Measurements from ENCODE around the gene ITGA11. TPM values are rescaled to one million over a fixed set of nuclear protein-coding genes. Genes with fewer than 3 reads are reported as not detected.

Gene ITGA11
- total and polyA plus RNA-seq, 10 donors: 0.27 to 17.2 (median 5.8) TPM

DNA sequence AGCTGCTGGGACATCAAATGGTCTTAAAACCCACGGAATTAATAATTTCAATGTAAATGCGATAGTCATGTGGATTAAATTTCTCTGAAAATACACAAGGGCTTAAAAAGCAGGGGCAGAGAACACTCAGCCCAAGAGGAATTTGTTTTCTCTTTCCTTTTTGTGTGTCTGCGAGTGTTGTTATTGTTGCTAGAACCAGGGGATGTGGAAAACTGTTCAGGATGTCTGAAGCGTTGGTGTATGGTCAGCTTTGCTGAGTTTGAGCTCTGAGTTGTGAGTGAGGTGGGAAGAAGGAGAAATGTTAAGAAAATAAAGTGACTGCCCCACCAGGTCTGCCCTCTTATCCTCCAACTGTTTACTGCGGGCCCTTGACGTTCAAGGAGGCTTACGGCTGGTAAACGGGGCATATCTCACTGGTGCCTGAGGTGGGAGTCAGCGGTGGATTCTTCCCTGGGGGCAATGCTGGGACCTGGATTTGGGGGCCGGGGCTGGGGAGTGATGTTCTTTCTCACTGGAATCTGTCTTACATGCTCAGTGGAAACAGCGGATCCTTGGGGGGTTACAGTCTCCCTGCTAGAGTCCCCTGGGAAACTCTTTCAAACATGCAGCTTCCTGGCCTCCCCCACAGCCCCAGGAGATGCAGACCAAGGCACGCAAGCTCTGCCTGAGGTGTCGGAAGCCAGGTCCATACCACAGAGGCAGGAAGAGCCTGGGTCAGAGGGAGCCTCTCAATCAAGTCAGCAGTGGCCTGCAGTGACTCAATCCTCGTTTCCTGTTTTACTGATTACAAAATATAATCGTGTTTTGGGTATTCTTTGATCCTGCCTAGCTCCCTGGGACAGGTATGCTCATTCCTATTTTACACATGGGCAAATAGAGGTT is 41.8 kb downstream of the ITGA11 start:
- no peak overlapping the region for H3K27ac ChIP-seq
- H3K9me3 ChIP-seq: peaks cover 0 to 6% (median 0%) of the 10 kb centered on the region in 8 donors
- no peaks in the 10 kb centered on the region for H3K36me3 ChIP-seq
- H3K4me3 ChIP-seq: no peak overlapping the region
- H3K4me1 ChIP-seq: peaks cover 0 to 10% (median 3%) of the 10 kb centered on the region in 6 donors
- 49 to 60% (median 58%) methylated on average over 15 of the region's 15 CpGs for WGBS, 5 donors
- DNase-seq: no peak
- H3K27me3 ChIP-seq (replicated peaks in 1 of 7): peaks cover 0 to 57% (median 0%) of the 10 kb centered on the region in 7 donors
- TF ChIP-seq POLR2A (IDR thresholded peaks at IDR 0.05): no peak
- TF ChIP-seq POLR2AphosphoS5 (IDR thresholded peaks at IDR 0.05): no peak
- intact Hi-C loops (cut with DNase I; ENCODE audit: low total_unique reads): loop anchor here (10.0 kb wide), 1 partner anchor 145 kb away; no protein-coding TSS in a partner anchor

DNA sequence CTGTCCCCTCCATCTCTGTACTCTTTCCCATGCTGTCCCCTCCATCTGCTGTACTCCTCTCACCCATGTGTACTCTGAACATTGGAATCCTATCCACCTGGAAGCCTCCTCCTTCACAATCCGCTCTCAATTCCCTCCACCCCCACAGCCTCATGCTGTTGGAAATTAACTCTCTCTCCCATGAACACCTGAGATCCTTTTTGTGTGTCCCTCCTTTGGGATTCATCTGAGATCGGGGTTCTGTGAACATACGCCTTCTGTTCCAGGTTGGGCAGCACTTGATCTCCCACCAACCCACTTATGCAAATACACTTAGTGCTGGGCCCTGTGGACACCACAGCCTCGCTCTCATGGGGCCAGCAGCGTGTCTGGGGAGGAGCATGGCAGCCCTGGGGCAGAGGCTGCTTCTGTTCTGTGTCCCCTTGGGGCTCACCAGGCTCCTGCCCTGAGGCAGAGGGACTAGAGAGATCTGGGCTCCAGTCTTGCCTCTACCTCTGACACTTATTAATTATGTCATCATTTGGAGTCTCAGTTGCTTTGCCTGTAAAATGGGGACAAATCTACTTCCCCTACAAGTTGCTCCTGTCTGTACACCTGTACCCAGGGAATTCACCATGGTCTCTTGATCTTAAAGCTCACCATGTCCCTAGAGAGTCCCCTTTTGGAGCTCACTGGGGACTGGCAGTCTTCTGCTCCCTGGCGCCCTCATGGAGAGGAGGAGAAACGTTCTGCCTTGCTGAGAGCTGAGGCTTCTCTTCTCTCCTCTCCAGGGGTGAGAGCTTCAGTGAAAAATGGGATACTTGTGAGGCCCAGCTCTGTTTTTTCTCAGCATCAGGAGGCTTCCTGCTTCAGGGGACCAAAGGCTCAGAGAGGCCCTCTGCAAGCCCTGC is 42.7 kb downstream of the ITGA11 start:
- no peak for DNase-seq
- intact Hi-C loops (cut with DNase I; ENCODE audit: low total_unique reads): loop anchor here (10.0 kb wide), 1 partner anchor 144 kb away; no protein-coding TSS in a partner anchor
- Histone ChIP-seq H3K27me3 (replicated peaks in 1 of 7) (peaks cover 0 to 57% (median 0%) of the 10 kb centered on the region in 7 donors), H3K36me3 (no peaks in the 10 kb centered on the region), H3K4me1 (peaks cover 0 to 10% (median 3%) of the 10 kb centered on the region in 6 donors), H3K9me3 (peaks cover 0 to 6% (median 0%) of the 10 kb centered on the region in 8 donors), H3K4me3 (no peak overlapping the region), H3K27ac (no peak overlapping the region)
- no peak for TF ChIP-seq POLR2A (IDR thresholded peaks at IDR 0.05)
- TF ChIP-seq, protein P1, sequence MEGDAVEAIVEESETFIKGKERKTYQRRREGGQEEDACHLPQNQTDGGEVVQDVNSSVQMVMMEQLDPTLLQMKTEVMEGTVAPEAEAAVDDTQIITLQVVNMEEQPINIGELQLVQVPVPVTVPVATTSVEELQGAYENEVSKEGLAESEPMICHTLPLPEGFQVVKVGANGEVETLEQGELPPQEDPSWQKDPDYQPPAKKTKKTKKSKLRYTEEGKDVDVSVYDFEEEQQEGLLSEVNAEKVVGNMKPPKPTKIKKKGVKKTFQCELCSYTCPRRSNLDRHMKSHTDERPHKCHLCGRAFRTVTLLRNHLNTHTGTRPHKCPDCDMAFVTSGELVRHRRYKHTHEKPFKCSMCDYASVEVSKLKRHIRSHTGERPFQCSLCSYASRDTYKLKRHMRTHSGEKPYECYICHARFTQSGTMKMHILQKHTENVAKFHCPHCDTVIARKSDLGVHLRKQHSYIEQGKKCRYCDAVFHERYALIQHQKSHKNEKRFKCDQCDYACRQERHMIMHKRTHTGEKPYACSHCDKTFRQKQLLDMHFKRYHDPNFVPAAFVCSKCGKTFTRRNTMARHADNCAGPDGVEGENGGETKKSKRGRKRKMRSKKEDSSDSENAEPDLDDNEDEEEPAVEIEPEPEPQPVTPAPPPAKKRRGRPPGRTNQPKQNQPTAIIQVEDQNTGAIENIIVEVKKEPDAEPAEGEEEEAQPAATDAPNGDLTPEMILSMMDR (IDR thresholded peaks at IDR 0.05 in 8 of 11, conservative IDR thresholded peaks at IDR 0.05 in 3 of 11): no peak
- no peak for TF ChIP-seq POLR2AphosphoS5 (IDR thresholded peaks at IDR 0.05)
- WGBS, 5 donors: 67 to 88% (median 84%) methylated on average over 7 of the region's 7 CpGs

DNA sequence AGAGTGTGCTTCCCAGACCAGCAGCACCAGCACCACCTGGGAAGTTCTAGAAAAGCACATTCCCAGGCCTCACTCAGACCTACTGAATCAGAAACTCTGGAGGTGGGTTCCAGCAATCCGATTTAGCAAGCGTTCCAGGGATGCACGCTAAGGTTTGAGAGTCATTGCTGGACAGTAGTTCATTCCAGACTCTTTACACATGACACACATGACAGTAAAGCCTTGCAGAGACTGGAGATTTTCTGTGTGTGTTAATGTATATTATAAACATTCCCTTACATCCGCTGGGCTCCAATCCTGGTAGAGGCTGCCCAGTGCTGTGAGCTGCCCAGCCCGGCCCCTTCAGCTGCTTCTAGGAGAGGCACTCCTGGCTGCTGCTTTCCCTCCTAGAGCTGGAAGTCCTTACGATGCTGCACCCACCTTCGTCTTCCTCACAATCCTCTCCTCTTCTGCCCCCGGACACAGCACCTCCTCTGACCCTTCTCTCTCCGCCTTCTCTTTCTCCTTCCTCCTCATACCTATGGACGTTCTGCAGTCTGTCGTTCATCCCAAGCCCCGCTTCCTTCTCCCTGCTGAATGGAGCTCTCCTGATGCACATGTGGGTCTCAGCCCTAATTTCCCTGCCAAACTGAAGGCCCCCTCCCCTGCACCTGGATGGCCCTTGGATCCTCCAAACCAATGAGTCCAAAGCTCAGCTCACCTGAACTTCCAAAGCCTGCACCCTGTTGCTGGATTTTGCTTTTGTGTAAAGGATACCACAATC is 44.4 kb downstream of the ITGA11 start:
- no peak overlapping the region for H3K4me3 ChIP-seq
- H3K27me3 ChIP-seq (replicated peaks in 1 of 7): peaks cover 0 to 56% (median 0%) of the 10 kb centered on the region in 7 donors
- no peak for TF ChIP-seq POLR2AphosphoS5 (IDR thresholded peaks at IDR 0.05)
- no peak for TF ChIP-seq POLR2A (IDR thresholded peaks at IDR 0.05)
- TF ChIP-seq, protein P1 (IDR thresholded peaks at IDR 0.05 in 8 of 11, conservative IDR thresholded peaks at IDR 0.05 in 3 of 11): no peak
- H3K9me3 ChIP-seq: peaks cover 0 to 4% (median 0%) of the 10 kb centered on the region in 8 donors
- H3K4me1 ChIP-seq: peaks cover 0 to 10% (median 3%) of the 10 kb centered on the region in 6 donors
- H3K36me3 ChIP-seq: no peaks in the 10 kb centered on the region
- intact Hi-C loops (cut with DNase I; ENCODE audit: low total_unique reads): loop anchor here (10.0 kb wide), 1 partner anchor 143 kb away; no protein-coding TSS in a partner anchor
- WGBS, 5 donors: 87 to 93% (median 91%) methylated on average over 11 to 12 of the region's 12 CpGs
- no peak overlapping the region for H3K27ac ChIP-seq
- DNase-seq: peak; percentile 34

Data from spleen (tissue), 11 donors.